ENCODE results near the gene NGFR. TPM values are rescaled to one million over a fixed set of nuclear protein-coding genes. Genes with fewer than 3 reads are reported as not detected.

The NGFR gene
- total RNA-seq, 2 donors from 2014 or later: 0.11 to 0.50 TPM

- Mint-ChIP-seq H3K4me3 (no peak overlapping the region), H3K4me1 (no peaks in the 10 kb centered on the region), H3K27me3 (peaks cover 15% of the 10 kb centered on the region), H3K9me3 (no peaks in the 10 kb centered on the region), H3K36me3 (ENCODE audit: low read depth) (no peaks in the 10 kb centered on the region), H3K27ac (no peak overlapping the region)
- no peak for ATAC-seq (replicated peaks)
These were observed 16.7 kb downstream of the NGFR start for GRCh38 chr17:49511810-49512209.

- Mint-ChIP-seq H3K27ac (no peak overlapping the region), H3K4me3 (no peak overlapping the region), H3K9me3 (no peaks in the 10 kb centered on the region), H3K36me3 (ENCODE audit: low read depth) (no peaks in the 10 kb centered on the region), H3K4me1 (no peaks in the 10 kb centered on the region), H3K27me3 (peaks cover 11% of the 10 kb centered on the region)
- ATAC-seq (replicated peaks): no peak
These were observed 17.4 kb downstream of the NGFR start for GRCh38 chr17:49512296-49513043.

- Mint-ChIP-seq H3K36me3 (ENCODE audit: low read depth) (no peaks in the 10 kb centered on the region), H3K27me3 (peaks cover 11% of the 10 kb centered on the region), H3K9me3 (no peaks in the 10 kb centered on the region), H3K4me1 (no peaks in the 10 kb centered on the region), H3K4me3 (no peak overlapping the region), H3K27ac (no peak overlapping the region)
- ATAC-seq (replicated peaks): no peak
These were observed 17.9 kb downstream of the NGFR start for GRCh38 chr17:49513044-49513395.

DNA sequence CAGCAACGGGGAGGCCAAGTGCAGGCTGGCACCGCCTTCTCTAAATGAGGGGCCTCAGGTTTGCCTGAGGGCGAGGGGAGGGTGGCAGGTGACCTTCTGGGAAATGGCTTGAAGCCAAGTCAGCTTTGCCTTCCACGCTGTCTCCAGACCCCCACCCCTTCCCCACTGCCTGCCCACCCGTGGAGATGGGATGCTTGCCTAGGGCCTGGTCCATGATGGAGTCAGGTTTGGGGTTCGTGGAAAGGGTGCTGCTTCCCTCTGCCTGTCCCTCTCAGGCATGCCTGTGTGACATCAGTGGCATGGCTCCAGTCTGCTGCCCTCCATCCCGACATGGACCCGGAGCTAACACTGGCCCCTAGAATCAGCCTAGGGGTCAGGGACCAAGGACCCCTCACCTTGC lies 18.5 kb downstream of the NGFR start:
- H3K4me1 Mint-ChIP-seq: no peaks in the 10 kb centered on the region
- H3K27me3 Mint-ChIP-seq: peaks cover 11% of the 10 kb centered on the region
- no peaks in the 10 kb centered on the region for H3K36me3 Mint-ChIP-seq (ENCODE audit: low read depth)
- no peak overlapping the region for H3K27ac Mint-ChIP-seq
- no peak overlapping the region for H3K4me3 Mint-ChIP-seq
- ATAC-seq (replicated peaks): no peak
- no peaks in the 10 kb centered on the region for H3K9me3 Mint-ChIP-seq

DNA sequence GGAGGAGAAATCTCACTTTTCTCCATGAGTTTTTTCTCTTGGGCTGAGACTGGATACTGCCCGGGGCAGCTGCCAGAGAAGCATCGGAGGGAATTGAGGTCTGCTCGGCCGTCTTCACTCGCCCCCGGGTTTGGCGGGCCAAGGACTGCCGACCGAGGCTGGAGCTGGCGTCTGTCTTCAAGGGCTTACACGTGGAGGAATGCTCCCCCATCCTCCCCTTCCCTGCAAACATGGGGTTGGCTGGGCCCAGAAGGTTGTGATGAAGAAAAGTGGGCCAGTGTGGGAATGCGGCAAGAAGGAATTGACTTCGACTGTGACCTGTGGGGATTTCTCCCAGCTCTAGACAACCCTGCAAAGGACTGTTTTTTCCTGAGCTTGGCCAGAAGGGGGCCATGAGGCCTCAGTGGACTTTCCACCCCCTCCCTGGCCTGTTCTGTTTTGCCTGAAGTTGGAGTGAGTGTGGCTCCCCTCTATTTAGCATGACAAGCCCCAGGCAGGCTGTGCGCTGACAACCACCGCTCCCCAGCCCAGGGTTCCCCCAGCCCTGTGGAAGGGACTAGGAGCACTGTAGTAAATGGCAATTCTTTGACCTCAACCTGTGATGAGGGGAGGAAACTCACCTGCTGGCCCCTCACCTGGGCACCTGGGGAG lies 19.1 kb downstream of the NGFR start:
- no peak overlapping the region for H3K27ac Mint-ChIP-seq
- H3K9me3 Mint-ChIP-seq: no peaks in the 10 kb centered on the region
- H3K36me3 Mint-ChIP-seq (ENCODE audit: low read depth): no peaks in the 10 kb centered on the region
- H3K27me3 Mint-ChIP-seq: peaks cover 11% of the 10 kb centered on the region
- no peak for ATAC-seq (replicated peaks)
- no peak overlapping the region for H3K4me3 Mint-ChIP-seq
- no peaks in the 10 kb centered on the region for H3K4me1 Mint-ChIP-seq

DNA sequence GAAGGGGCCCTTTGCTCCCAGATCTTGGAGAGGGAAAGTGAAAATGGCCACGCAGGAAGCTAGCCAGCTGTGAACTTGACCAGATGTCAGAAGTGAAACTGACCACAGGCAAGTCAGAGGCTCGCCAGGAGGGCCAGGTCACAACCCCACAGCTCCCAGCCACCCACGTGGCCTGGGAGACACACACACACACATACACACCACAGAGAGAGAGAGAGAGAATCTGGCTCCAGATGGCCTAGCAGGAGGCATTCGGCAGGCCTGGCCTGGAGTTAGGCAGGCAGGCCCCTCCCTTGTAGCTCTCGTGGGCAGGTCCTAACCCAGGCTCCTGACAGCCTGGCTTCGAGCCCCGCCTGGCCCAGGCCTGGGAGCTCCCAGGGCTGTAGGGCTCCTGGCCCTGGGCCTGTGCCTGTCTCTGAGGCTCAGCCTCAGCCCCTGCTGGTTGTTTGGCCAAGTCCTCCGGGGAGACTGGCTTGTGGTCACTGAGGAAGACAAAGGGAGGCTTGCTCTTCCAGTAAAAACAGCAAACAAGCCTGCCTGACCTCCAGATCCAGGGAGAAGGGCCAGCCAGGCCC lies 20.2 kb downstream of the NGFR start:
- H3K4me1 Mint-ChIP-seq: no peaks in the 10 kb centered on the region
- H3K4me3 Mint-ChIP-seq: no peak overlapping the region
- H3K9me3 Mint-ChIP-seq: no peaks in the 10 kb centered on the region
- peaks cover 10% of the 10 kb centered on the region for H3K27me3 Mint-ChIP-seq
- H3K36me3 Mint-ChIP-seq (ENCODE audit: low read depth): no peaks in the 10 kb centered on the region
- no peak overlapping the region for H3K27ac Mint-ChIP-seq
- peak; percentile 45 for ATAC-seq (replicated peaks)

- Mint-ChIP-seq H3K27ac (no peak overlapping the region), H3K4me1 (no peaks in the 10 kb centered on the region), H3K27me3 (peaks cover 9% of the 10 kb centered on the region), H3K36me3 (ENCODE audit: low read depth) (no peaks in the 10 kb centered on the region), H3K9me3 (no peaks in the 10 kb centered on the region), H3K4me3 (no peak overlapping the region)
- ATAC-seq (replicated peaks): no peak
These were observed 21.1 kb downstream of the NGFR start for GRCh38 chr17:49516180-49516579.

- no peaks in the 10 kb centered on the region for H3K4me1 Mint-ChIP-seq
- ATAC-seq (replicated peaks): no peak
- H3K9me3 Mint-ChIP-seq: no peaks in the 10 kb centered on the region
- no peak overlapping the region for H3K4me3 Mint-ChIP-seq
- no peak overlapping the region for H3K27ac Mint-ChIP-seq
- peaks cover 10% of the 10 kb centered on the region for H3K27me3 Mint-ChIP-seq
- no peaks in the 10 kb centered on the region for H3K36me3 Mint-ChIP-seq (ENCODE audit: low read depth)
These were observed 23.4 kb downstream of the NGFR start for GRCh38 chr17:49518346-49519078.

DNA sequence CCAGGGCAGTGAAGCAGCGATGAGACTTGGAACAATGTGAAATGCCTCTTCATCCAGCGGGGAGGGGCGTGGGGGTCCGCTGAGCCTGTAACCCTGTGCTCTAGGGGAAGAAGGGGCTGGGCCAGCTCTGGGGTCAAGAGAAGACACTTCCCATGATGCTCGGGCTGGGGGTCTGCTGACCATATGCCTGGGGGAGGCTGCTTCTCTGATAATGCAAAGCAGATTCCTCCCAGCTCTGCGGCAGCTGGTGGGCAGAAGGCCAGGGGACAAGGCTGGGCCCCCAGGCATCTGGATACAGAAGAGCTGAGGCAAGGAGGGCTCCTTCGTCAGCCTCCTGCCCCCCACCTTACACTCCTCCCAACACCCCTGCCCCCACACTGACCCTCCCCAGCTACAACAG lies 24.7 kb downstream of the NGFR start:
- Mint-ChIP-seq H3K4me1 (no peaks in the 10 kb centered on the region), H3K27ac (no peak overlapping the region), H3K27me3 (peaks cover 10% of the 10 kb centered on the region), H3K36me3 (ENCODE audit: low read depth) (no peaks in the 10 kb centered on the region), H3K9me3 (no peaks in the 10 kb centered on the region), H3K4me3 (no peak overlapping the region)
- no peak for ATAC-seq (replicated peaks)

GRCh38 chr17:49520386-49521087 lies 25.4 kb downstream of the NGFR start:
- H3K27me3 Mint-ChIP-seq: peaks cover 10% of the 10 kb centered on the region
- no peak overlapping the region for H3K27ac Mint-ChIP-seq
- no peaks in the 10 kb centered on the region for H3K4me1 Mint-ChIP-seq
- no peak overlapping the region for H3K4me3 Mint-ChIP-seq
- H3K36me3 Mint-ChIP-seq (ENCODE audit: low read depth): no peaks in the 10 kb centered on the region
- ATAC-seq (replicated peaks): no peak
- no peaks in the 10 kb centered on the region for H3K9me3 Mint-ChIP-seq

DNA sequence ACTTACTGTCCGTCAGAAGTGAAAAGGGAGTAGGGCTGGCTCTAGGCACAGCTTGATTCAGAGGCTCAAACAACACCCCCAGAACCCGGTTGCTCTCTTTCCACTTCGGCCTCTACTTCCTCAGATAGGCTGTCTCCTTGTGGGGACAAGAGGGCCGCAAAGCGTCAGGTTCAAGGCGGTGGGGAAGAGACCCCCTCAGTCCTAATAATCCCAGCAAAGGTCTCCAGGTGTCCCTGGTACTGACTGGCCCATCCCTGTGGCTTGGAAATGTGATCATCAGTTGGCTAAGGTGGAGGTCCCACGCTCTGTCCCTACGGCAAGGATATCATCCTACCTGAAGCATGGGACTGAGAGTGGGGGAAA lies 26.0 kb downstream of the NGFR start:
- no peaks in the 10 kb centered on the region for H3K36me3 Mint-ChIP-seq (ENCODE audit: low read depth)

DNA sequence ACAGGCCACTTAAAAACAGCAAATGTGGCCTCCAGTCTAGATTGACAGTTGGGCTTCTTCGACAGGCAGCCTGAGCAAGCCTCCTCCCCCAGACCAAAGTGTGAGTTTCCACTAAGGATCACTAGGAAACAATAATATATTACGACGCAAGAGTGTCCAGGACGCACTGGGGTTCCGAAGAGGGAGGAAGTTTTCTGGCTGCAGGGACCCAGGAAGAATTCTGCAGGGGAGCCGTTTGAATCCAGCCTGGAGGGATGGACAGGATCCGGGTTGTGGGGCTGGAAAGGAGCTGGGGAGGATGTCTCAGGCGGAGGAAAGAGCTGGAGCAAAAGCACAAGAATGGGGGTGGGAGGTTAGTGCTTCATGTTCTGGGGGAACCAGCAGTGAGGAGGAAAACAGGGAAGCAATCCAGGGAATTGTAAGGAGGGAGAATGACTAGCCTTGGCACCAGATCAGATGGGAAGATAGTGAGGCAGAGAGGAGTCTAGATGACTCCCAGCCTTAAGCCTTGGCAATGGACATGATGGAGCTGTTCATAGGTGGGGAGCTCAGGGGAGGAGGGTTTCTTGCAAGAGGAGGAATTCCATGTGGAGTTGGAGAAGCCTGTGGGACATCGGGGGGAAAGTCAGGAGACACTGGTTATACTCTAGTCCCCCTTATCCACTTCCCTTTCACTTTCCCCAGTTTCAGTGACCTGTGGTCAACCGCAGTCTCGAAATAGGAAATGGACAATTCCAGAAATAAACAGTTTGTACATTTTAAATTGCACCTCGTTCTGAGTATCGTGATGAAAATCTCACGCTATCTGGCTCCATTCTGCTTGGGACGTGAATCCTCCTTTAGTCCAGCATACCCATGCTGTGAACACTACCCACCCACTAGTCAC lies 26.6 kb downstream of the NGFR start:
- Mint-ChIP-seq H3K36me3 (ENCODE audit: low read depth) (no peaks in the 10 kb centered on the region), H3K27ac (no peak overlapping the region), H3K9me3 (no peaks in the 10 kb centered on the region), H3K4me3 (no peak overlapping the region), H3K4me1 (no peaks in the 10 kb centered on the region), H3K27me3 (peaks cover 10% of the 10 kb centered on the region)
- no peak for ATAC-seq (replicated peaks)

More for the DNA sequence above, 26.0 kb downstream of the NGFR start:
- Mint-ChIP-seq H3K27ac (no peak overlapping the region), H3K4me3 (no peak overlapping the region), H3K4me1 (no peaks in the 10 kb centered on the region), H3K9me3 (no peaks in the 10 kb centered on the region), H3K27me3 (peaks cover 10% of the 10 kb centered on the region)
- no peak for ATAC-seq (replicated peaks)

- H3K9me3 Mint-ChIP-seq: no peaks in the 10 kb centered on the region
- H3K36me3 Mint-ChIP-seq (ENCODE audit: low read depth): no peaks in the 10 kb centered on the region
- H3K4me1 Mint-ChIP-seq: no peaks in the 10 kb centered on the region
- ATAC-seq (replicated peaks): no peak
- no peak overlapping the region for H3K4me3 Mint-ChIP-seq
- H3K27me3 Mint-ChIP-seq: peaks cover 10% of the 10 kb centered on the region
- no peak overlapping the region for H3K27ac Mint-ChIP-seq
These were observed 27.3 kb downstream of the NGFR start for GRCh38 chr17:49522357-49522890.
